ENCODE results near the gene PLEKHA7.
"Not testable (repeated sequence)": the region's sequence is repeated elsewhere in the genome, so short reads cannot be mapped to it uniquely, and the experiment has no call there.

Gene PLEKHA7

GRCh38 chr11:16977136-16977993 lies 36.8 kb downstream of the PLEKHA7 start:
- no peak for DNase-seq

GRCh38 chr11:16976379-16976778 lies 37.8 kb downstream of the PLEKHA7 start:
- DNase-seq: no peak

GRCh38 chr11:16975906-16976305 lies 38.3 kb downstream of the PLEKHA7 start:
- DNase-seq: no peak

- no peak for DNase-seq
Observed at GRCh38 chr11:16973338-16973964, 40.8 kb downstream of the PLEKHA7 start.

GRCh38 chr11:16969010-16969999 lies 44.9 kb downstream of the PLEKHA7 start:
- DNase-seq: no peak

- no peak for DNase-seq
Observed at GRCh38 chr11:16968196-16968595, 46.0 kb downstream of the PLEKHA7 start.

GRCh38 chr11:16966930-16967671 lies 47.1 kb downstream of the PLEKHA7 start:
- no peak for DNase-seq

GRCh38 chr11:16964501-16964900 lies 49.7 kb downstream of the PLEKHA7 start:
- no peak for DNase-seq

GRCh38 chr11:16963316-16963876 lies 50.8 kb downstream of the PLEKHA7 start:
- no peak for DNase-seq

GRCh38 chr11:16962589-16962988 lies 51.6 kb downstream of the PLEKHA7 start:
- DNase-seq: not testable (repeated sequence)

GRCh38 chr11:16962146-16962545 lies 52.1 kb downstream of the PLEKHA7 start:
- no peak for DNase-seq

GRCh38 chr11:16960250-16960649 lies 54.0 kb downstream of the PLEKHA7 start:
- DNase-seq: no peak

- DNase-seq: no peak
Observed at GRCh38 chr11:16959602-16960001, 54.6 kb downstream of the PLEKHA7 start.

GRCh38 chr11:16958833-16959232 lies 55.4 kb downstream of the PLEKHA7 start:
- no peak for DNase-seq

GRCh38 chr11:16956538-16957153 lies 57.6 kb downstream of the PLEKHA7 start:
- DNase-seq: no peak

- DNase-seq: no peak
Observed at GRCh38 chr11:16953663-16954062, 60.6 kb downstream of the PLEKHA7 start.

- DNase-seq: no peak
Observed at GRCh38 chr11:16946477-16947282, 67.5 kb downstream of the PLEKHA7 start.

- peak; percentile 23 for DNase-seq
Observed at GRCh38 chr11:16945671-16946469, 68.3 kb downstream of the PLEKHA7 start.

GRCh38 chr11:16942911-16943310 lies 71.3 kb downstream of the PLEKHA7 start:
- DNase-seq: no peak

- DNase-seq: no peak
Observed at GRCh38 chr11:16942342-16942741, 71.9 kb downstream of the PLEKHA7 start.

Measured in fibroblast of skin of right biceps (primary cell).